Mesendoderm (in vitro differentiated cells): ENCODE data around the gene AKT3.
A peak's percentile ranks its signal among the peaks of the same experiment; 100 is the strongest.
"Not testable (repeated sequence)": the region's sequence is repeated elsewhere in the genome, so short reads cannot be mapped to it uniquely, and the experiment has no call there.

Experiments
- DNase-seq: peaks from one replicate; pipeline ENCODE4 v3.0.0; 2013
- H2AK5ac ChIP-seq: 2 replicates; pipeline ENCODE4 v1.6.1; 2013; ENCODE audit warnings: low read length, inconsistent platforms
- H2BK120ac ChIP-seq: 2 replicates; pipeline ENCODE4 v1.6.1; 2013; ENCODE audit warnings: low read depth, mild to moderate bottlenecking, low read length, moderate library complexity, mixed read lengths
- H2BK15ac ChIP-seq: replicated peaks from 2 replicates; pipeline ENCODE4 v1.6.1; 2013; ENCODE audit warnings: low read depth, mild to moderate bottlenecking, moderate library complexity
- H2BK5ac ChIP-seq: 2 replicates; pipeline ENCODE4 v1.6.1; 2013; ENCODE audit warnings: low read length, inconsistent platforms
- H3K18ac ChIP-seq: 2 replicates; pipeline ENCODE4 v1.6.1; 2013; ENCODE audit warnings: mild to moderate bottlenecking, low read length, mixed read lengths
- H3K23ac ChIP-seq: one replicate; pipeline ENCODE4 v1.6.1; 2013; ENCODE audit warnings: low read length
- H3K27ac ChIP-seq: 2 replicates; pipeline ENCODE4 v1.5.1; 2013; ENCODE audit warnings: low read depth, mild to moderate bottlenecking, inconsistent platforms, low read length, moderate library complexity
- H3K27me3 ChIP-seq: 2 replicates; pipeline ENCODE4 v1.6.1; 2013; ENCODE audit warnings: low read length, control low read depth, mild to moderate bottlenecking, inconsistent platforms; ENCODE audit not compliant: insufficient read depth, poor library complexity
- H3K36me3 ChIP-seq: 2 replicates; pipeline ENCODE4 v1.6.1; 2013; ENCODE audit warnings: low read length, inconsistent platforms; ENCODE audit not compliant: control insufficient read depth, insufficient read depth
- H3K4ac ChIP-seq: one replicate; pipeline ENCODE4 v1.6.1; 2013; ENCODE audit warnings: low read depth, mild to moderate bottlenecking, low read length, moderate library complexity
- H3K4me1 ChIP-seq: 2 replicates; pipeline ENCODE4 v1.6.1; 2013; ENCODE audit warnings: low read depth, low read length, inconsistent platforms; ENCODE audit not compliant: control insufficient read depth
- H3K4me2 ChIP-seq: 2 replicates; pipeline ENCODE4 v1.6.1; 2013; ENCODE audit warnings: low read length
- H3K4me3 ChIP-seq: 2 replicates; pipeline ENCODE4 v1.5.1; 2013; ENCODE audit warnings: mild to moderate bottlenecking, low read length
- H3K56ac ChIP-seq: one replicate; pipeline ENCODE4 v1.6.1; 2013; ENCODE audit warnings: low read length
- H3K79me1 ChIP-seq: 2 replicates; pipeline ENCODE4 v1.6.1; 2013; ENCODE audit warnings: low read length, inconsistent platforms
- H3K79me2 ChIP-seq: 2 replicates; pipeline ENCODE4 v1.6.1; 2013; ENCODE audit warnings: mild to moderate bottlenecking, low read length; ENCODE audit not compliant: control insufficient read depth, insufficient read depth
- H3K9ac ChIP-seq: 2 replicates; pipeline ENCODE4 v1.6.1; 2013; ENCODE audit warnings: low read length, inconsistent platforms
- H4K5ac ChIP-seq: one replicate; pipeline ENCODE4 v1.6.1; 2013; ENCODE audit warnings: low read length
- H4K8ac ChIP-seq: one replicate; pipeline ENCODE4 v1.6.1; 2013; ENCODE audit warnings: low read depth, mild to moderate bottlenecking, control low read depth, low read length, moderate library complexity
- WGBS: extraction: QIAGEN DNeasy Blood & Tissue Kit; methylation state at CpG from one replicate; pipeline ENCODE4 v1.1.7; 2013; ENCODE audit warnings: low lambda C conversion rate, missing lambda C conversion rate; ENCODE audit not compliant: insufficient coverage; ENCODE audit errors: extremely low coverage; 5-methylcytosine and 5-hydroxymethylcytosine counted together

Gene AKT3

DNA sequence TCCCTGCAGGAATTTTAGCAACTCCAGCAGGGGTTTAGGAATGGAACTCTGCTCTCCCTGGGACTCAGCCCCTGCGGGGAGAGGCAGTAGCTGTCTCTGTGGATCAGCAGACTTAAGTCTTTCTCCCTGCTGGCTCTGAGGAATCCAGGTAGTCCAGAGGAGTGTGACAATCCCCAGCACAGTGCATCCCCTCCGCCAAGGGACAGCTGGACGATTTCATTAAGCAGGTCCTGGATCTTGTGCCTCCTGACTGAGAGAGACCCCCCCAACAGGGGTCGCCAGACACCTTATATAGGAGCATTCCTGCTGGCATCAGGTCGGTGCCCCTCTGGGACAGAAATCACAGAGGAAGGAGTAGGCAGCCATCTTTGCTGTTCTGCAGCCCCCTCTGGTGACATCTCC is 30.6 kb downstream of the AKT3 start:
- no CpG with 5 or more reads among the region's 5 CpGs for WGBS
- no peak overlapping the region for H3K27ac ChIP-seq
- H3K36me3 ChIP-seq: no peaks in the 10 kb centered on the region
- H3K79me1 ChIP-seq: peaks cover 4% of the 10 kb centered on the region
- H2AK5ac ChIP-seq: no peak overlapping the region
- H3K9ac ChIP-seq: no peak overlapping the region
- no peaks in the 10 kb centered on the region for H3K27me3 ChIP-seq
- no peak overlapping the region for H2BK5ac ChIP-seq
- H2BK15ac ChIP-seq: no peak overlapping the region
- H2BK120ac ChIP-seq: no peak overlapping the region
- H3K79me2 ChIP-seq: no peaks in the 10 kb centered on the region
- DNase-seq: peak; percentile 87
- H3K23ac ChIP-seq: no peak overlapping the region
- no peak overlapping the region for H3K4me3 ChIP-seq
- H4K5ac ChIP-seq: no peak overlapping the region
- no peak overlapping the region for H3K18ac ChIP-seq
- no peak overlapping the region for H3K4ac ChIP-seq
- H3K4me1 ChIP-seq: peaks cover 3% of the 10 kb centered on the region
- no peak overlapping the region for H3K56ac ChIP-seq
- no peak overlapping the region for H3K4me2 ChIP-seq
- H4K8ac ChIP-seq: no peak overlapping the region

- no peak for DNase-seq
These were observed 31.1 kb downstream of the AKT3 start for GRCh38 chr1:243818978-243819377.

DNA sequence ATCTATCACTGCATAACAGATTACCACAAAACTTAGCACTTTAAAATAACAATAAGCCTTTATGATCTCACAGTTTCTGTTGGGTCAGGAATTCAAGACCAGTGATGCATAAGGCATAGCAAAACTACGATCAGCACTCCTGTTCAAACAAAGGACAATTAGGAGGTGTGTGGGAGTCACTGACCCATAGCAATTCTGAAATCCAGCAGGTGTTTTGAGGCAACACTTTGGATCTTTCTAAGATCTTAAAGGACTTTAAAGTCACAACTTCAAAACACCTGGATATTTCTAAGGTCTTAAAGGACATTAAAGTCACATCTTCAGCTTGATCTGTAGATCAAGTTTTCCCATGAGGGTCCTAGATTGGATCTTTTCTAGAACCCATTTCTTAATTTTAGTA is 35.3 kb downstream of the AKT3 start:
- no peaks in the 10 kb centered on the region for H3K79me2 ChIP-seq
- no peak overlapping the region for H3K4ac ChIP-seq
- no peak overlapping the region for H3K4me2 ChIP-seq
- no peak for DNase-seq
- no peak overlapping the region for H3K23ac ChIP-seq
- no peak overlapping the region for H4K8ac ChIP-seq
- H3K27ac ChIP-seq: no peak overlapping the region
- no peak overlapping the region for H2BK120ac ChIP-seq
- no CpG with 5 or more reads among the region's 1 CpG for WGBS
- H2BK15ac ChIP-seq: no peak overlapping the region
- H3K79me1 ChIP-seq: peaks cover 4% of the 10 kb centered on the region
- no peak overlapping the region for H3K56ac ChIP-seq
- H3K27me3 ChIP-seq: no peaks in the 10 kb centered on the region
- no peak overlapping the region for H2BK5ac ChIP-seq
- H3K18ac ChIP-seq: no peak overlapping the region
- no peak overlapping the region for H2AK5ac ChIP-seq
- no peak overlapping the region for H3K9ac ChIP-seq
- H3K4me3 ChIP-seq: no peak overlapping the region
- H4K5ac ChIP-seq: no peak overlapping the region
- H3K36me3 ChIP-seq: no peaks in the 10 kb centered on the region
- H3K4me1 ChIP-seq: peaks cover 3% of the 10 kb centered on the region

More at GRCh38 chr1:243818978-243819377, 31.1 kb downstream of the AKT3 start:
- no peak overlapping the region for H4K5ac ChIP-seq
- H3K4me3 ChIP-seq: no peak overlapping the region
- H2BK120ac ChIP-seq: no peak overlapping the region
- no peak overlapping the region for H2BK5ac ChIP-seq
- no peak overlapping the region for H3K4me2 ChIP-seq
- no peaks in the 10 kb centered on the region for H3K27me3 ChIP-seq
- H2AK5ac ChIP-seq: no peak overlapping the region
- no peak overlapping the region for H3K4ac ChIP-seq
- H3K36me3 ChIP-seq: no peaks in the 10 kb centered on the region
- H3K23ac ChIP-seq: peak overlapping the region; percentile 17
- peaks cover 3% of the 10 kb centered on the region for H3K4me1 ChIP-seq
- H3K79me2 ChIP-seq: no peaks in the 10 kb centered on the region
- H4K8ac ChIP-seq: no peak overlapping the region
- H3K56ac ChIP-seq: peak overlapping the region; percentile 22
- no CpG with 5 or more reads among the region's 13 CpGs for WGBS
- H3K27ac ChIP-seq: no peak overlapping the region
- H3K18ac ChIP-seq: no peak overlapping the region
- no peak overlapping the region for H2BK15ac ChIP-seq
- H3K9ac ChIP-seq: no peak overlapping the region
- peaks cover 4% of the 10 kb centered on the region for H3K79me1 ChIP-seq

- not testable (repeated sequence) for H3K79me2 ChIP-seq, H3K23ac ChIP-seq, DNase-seq, H2BK15ac ChIP-seq, H3K27ac ChIP-seq, H3K4me1 ChIP-seq, H3K9ac ChIP-seq, H3K4ac ChIP-seq, H3K4me2 ChIP-seq, H3K79me1 ChIP-seq, H2BK120ac ChIP-seq, H3K4me3 ChIP-seq, H4K5ac ChIP-seq, H3K36me3 ChIP-seq, H2AK5ac ChIP-seq, H3K56ac ChIP-seq, H2BK5ac ChIP-seq, H3K18ac ChIP-seq, H3K27me3 ChIP-seq, H4K8ac ChIP-seq
- no CpG with 5 or more reads among the region's 11 CpGs for WGBS
These were observed 42.7 kb downstream of the AKT3 start for GRCh38 chr1:243807346-243807745.

DNA sequence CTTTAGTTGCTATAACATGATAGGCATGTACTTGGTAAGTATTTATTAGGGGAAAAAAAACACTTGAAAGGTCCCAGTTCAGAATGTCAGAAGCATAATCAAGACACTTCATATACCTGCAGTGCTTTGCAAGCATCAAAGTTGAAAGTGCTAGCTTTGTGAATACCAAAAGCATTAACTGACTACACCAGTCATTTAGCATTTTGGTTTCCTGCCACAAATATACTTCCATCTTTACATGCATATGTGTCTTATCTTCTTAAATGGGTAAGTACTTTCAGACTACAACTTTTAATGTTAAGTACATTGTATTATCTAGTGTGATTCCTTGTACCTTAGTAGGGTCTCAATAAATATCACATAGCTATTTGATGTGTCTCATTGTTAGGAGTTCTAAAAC is 43.7 kb downstream of the AKT3 start:
- no peak overlapping the region for H2BK120ac ChIP-seq
- H2BK15ac ChIP-seq: no peak overlapping the region
- no peak overlapping the region for H4K5ac ChIP-seq
- H3K4ac ChIP-seq: no peak overlapping the region
- no peak overlapping the region for H4K8ac ChIP-seq
- H3K4me2 ChIP-seq: no peak overlapping the region
- H3K23ac ChIP-seq: no peak overlapping the region
- no peaks in the 10 kb centered on the region for H3K36me3 ChIP-seq
- no peak for DNase-seq
- H3K79me1 ChIP-seq: peaks cover 4% of the 10 kb centered on the region
- no peak overlapping the region for H3K4me3 ChIP-seq
- H2AK5ac ChIP-seq: no peak overlapping the region
- H3K4me1 ChIP-seq: no peaks in the 10 kb centered on the region
- H2BK5ac ChIP-seq: no peak overlapping the region
- H3K56ac ChIP-seq: no peak overlapping the region
- H3K79me2 ChIP-seq: no peaks in the 10 kb centered on the region
- H3K9ac ChIP-seq: no peak overlapping the region
- H3K27me3 ChIP-seq: no peaks in the 10 kb centered on the region
- H3K27ac ChIP-seq: no peak overlapping the region
- H3K18ac ChIP-seq: no peak overlapping the region

DNA sequence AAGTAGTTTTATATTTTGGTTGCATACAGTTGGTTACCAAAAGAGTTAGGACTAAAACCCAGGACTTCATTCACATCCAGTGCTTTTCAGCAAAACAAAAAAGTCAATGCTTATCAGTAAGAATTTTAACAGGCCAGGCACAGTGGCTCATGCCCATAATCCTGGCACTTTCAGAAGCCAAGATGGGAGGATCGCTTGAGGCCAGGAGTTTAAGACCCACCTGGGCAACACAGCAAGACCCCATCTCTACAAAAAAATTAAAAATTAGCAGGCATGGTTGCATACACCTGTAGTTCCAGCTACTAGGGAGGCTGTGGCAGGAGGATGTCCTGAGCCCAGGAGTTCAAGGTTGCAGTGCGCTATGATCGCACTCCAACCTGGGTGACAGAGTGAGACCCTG is 47.3 kb downstream of the AKT3 start:
- no CpG with 5 or more reads among the region's 3 CpGs for WGBS
- no peak overlapping the region for H2AK5ac ChIP-seq
- H3K18ac ChIP-seq: no peak overlapping the region
- H2BK5ac ChIP-seq: no peak overlapping the region
- H3K4me2 ChIP-seq: no peak overlapping the region
- peaks cover 4% of the 10 kb centered on the region for H3K79me1 ChIP-seq
- no peak overlapping the region for H3K4ac ChIP-seq
- no peak overlapping the region for H3K4me3 ChIP-seq
- no peak for DNase-seq
- H2BK15ac ChIP-seq: no peak overlapping the region
- H3K9ac ChIP-seq: no peak overlapping the region
- H3K27me3 ChIP-seq: no peaks in the 10 kb centered on the region
- no peak overlapping the region for H3K56ac ChIP-seq
- H4K5ac ChIP-seq: no peak overlapping the region
- no peak overlapping the region for H3K23ac ChIP-seq
- H3K27ac ChIP-seq: no peak overlapping the region
- no peaks in the 10 kb centered on the region for H3K79me2 ChIP-seq
- H2BK120ac ChIP-seq: no peak overlapping the region
- no peaks in the 10 kb centered on the region for H3K36me3 ChIP-seq
- no peaks in the 10 kb centered on the region for H3K4me1 ChIP-seq
- H4K8ac ChIP-seq: no peak overlapping the region
